ENCODE results near the gene LAMB4. TPM values are rescaled to one million over a fixed set of nuclear protein-coding genes. Genes with fewer than 3 reads are reported as not detected.

The LAMB4 gene
- total RNA-seq, 3 donors from 2014 or later (not counting 1 experiment from before 2014, with no cell fraction given) = not detected

DNA sequence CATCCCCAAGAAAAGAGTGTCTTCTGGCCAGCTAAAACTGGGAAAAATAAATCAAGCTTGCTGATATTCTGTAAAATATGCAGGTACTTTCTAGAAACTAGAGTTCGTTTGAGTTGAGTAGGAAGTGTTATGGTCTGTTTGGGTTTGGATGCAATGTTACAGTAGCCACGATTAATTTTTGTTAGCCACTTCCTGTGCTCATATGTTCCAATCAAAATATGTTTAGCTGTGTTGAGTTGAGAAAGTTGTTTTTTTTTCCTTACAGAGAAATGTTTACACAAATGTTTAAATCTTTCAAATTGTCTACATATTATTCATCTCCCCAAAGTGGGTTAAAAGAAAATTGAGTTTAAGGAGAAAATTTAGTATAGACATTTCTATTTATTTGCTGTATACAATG lies 115.9 kb downstream of the LAMB4 start:
- H3K36me3 Mint-ChIP-seq = no peaks in the 10 kb centered on the region

DNA sequence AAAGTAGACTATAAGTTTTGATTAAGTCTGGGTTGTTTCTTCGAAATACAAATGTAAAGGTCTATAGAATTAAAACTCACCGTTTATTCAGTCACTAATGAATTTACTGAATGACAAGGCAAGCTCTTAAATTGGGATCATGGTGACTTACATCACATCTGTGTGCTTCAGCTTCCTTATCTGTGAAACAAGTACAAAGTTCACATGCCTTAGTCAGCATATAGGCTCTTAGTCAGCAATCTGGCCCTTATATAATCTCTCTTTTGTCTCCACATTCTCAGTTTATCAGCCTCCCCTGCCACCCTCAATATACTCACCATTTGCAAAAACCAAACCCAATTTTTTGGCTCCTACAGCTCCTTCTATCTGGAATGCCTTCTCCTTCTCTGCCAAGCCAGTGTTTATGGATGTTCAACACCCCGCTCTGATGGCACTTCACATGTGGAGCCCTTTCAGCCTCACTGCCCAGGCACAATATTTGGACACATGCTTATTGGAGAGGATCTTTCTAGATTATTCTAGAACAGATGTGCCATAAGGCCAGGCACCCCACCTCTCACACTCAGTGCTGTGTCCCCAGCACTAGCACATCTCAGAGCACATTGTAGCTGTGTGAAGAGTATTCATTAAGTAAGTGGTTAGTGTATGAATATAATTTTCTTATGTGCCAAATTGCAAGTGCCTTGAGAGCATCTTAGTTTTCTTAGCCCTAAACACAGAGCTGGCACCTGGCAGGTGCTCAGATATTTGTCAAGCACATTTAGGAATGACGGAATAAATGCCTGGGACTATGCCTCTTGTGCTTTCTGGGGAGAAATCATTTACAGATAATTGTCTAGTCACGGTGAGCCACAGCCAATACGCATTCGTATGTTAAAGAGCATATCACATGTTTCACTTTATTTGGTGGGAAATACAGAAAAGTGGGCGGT lies 117.4 kb downstream of the LAMB4 start:
- H3K4me1 ChIP-seq (ENCODE audit: control insufficient read depth, insufficient read depth, low read length) = no peaks in the 10 kb centered on the region
- no peak overlapping the region for H3K4me3 Mint-ChIP-seq
- H3K9me3 Mint-ChIP-seq = no peaks in the 10 kb centered on the region
- no peak overlapping the region for H3K4me3 ChIP-seq (ENCODE audit: low read length)
- H3K36me3 Mint-ChIP-seq = no peaks in the 10 kb centered on the region
- H3K27ac ChIP-seq (ENCODE audit: low read length) = no peak overlapping the region
- WGBS (ENCODE audit: insufficient coverage) = 83% methylated on average over 7 of the region's 8 CpGs
- no peaks in the 10 kb centered on the region for H3K36me3 ChIP-seq (ENCODE audit: control insufficient read depth, insufficient read depth, low read length)
- no peak for TF ChIP-seq CTCF (IDR thresholded peaks at IDR 0.05)
- no peak for ATAC-seq
- peaks cover 4% of the 10 kb centered on the region for H3K27me3 ChIP-seq (ENCODE audit: control insufficient read depth, insufficient read depth, low read length)
- no peak for DNase-seq
- H3K9me3 ChIP-seq (ENCODE audit: control insufficient read depth, insufficient read depth, low read length) = no peaks in the 10 kb centered on the region
- H3K27me3 Mint-ChIP-seq (ENCODE audit: low read depth in 2 of 2) = peaks cover 3 to 9% of the 10 kb centered on the region in 2 donors
- H3K27ac Mint-ChIP-seq = no peak overlapping the region
- intact Hi-C loops (cut with micrococcal nuclease) = no loop called here
- H3K4me1 Mint-ChIP-seq = peaks cover 4 to 5% of the 10 kb centered on the region in 2 donors

More for the DNA sequence above, 115.9 kb downstream of the LAMB4 start:
- peaks cover 4 to 5% of the 10 kb centered on the region in 2 donors for H3K4me1 Mint-ChIP-seq
- no peak overlapping the region for H3K4me3 ChIP-seq (ENCODE audit: low read length)
- no peaks in the 10 kb centered on the region for H3K9me3 Mint-ChIP-seq
- intact Hi-C loops (cut with micrococcal nuclease) = no loop called here
- H3K27me3 ChIP-seq (ENCODE audit: control insufficient read depth, insufficient read depth, low read length) = no peaks in the 10 kb centered on the region
- no peak overlapping the region for H3K4me3 Mint-ChIP-seq
- H3K27me3 Mint-ChIP-seq (ENCODE audit: low read depth in 2 of 2) = peaks cover 4 to 14% of the 10 kb centered on the region in 2 donors
- H3K27ac ChIP-seq (ENCODE audit: low read length) = no peak overlapping the region
- no peak for TF ChIP-seq CTCF (IDR thresholded peaks at IDR 0.05)
- no peaks in the 10 kb centered on the region for H3K36me3 ChIP-seq (ENCODE audit: control insufficient read depth, insufficient read depth, low read length)
- no peaks in the 10 kb centered on the region for H3K9me3 ChIP-seq (ENCODE audit: control insufficient read depth, insufficient read depth, low read length)
- DNase-seq = no peak
- WGBS (ENCODE audit: insufficient coverage) = 21% methylated on average over 1 of the region's 2 CpGs
- H3K4me1 ChIP-seq (ENCODE audit: control insufficient read depth, insufficient read depth, low read length) = no peaks in the 10 kb centered on the region
- no peak for ATAC-seq
- no peak overlapping the region for H3K27ac Mint-ChIP-seq

GRCh38 chr7:108010377-108010776 lies 119.8 kb downstream of the LAMB4 start:
- H3K27me3 Mint-ChIP-seq (ENCODE audit: low read depth in 2 of 2) = peaks cover 13 to 20% of the 10 kb centered on the region in 2 donors
- Histone ChIP-seq H3K4me3 (ENCODE audit: low read length) (no peak overlapping the region), H3K27me3 (ENCODE audit: control insufficient read depth, insufficient read depth, low read length) (peaks cover 4% of the 10 kb centered on the region), H3K4me1 (ENCODE audit: control insufficient read depth, insufficient read depth, low read length) (no peaks in the 10 kb centered on the region), H3K36me3 (ENCODE audit: control insufficient read depth, insufficient read depth, low read length) (no peaks in the 10 kb centered on the region), H3K27ac (ENCODE audit: low read length) (no peak overlapping the region), H3K9me3 (ENCODE audit: control insufficient read depth, insufficient read depth, low read length) (no peaks in the 10 kb centered on the region)
- no peaks in the 10 kb centered on the region for H3K9me3 Mint-ChIP-seq
- H3K4me1 Mint-ChIP-seq = peaks cover 4 to 5% of the 10 kb centered on the region in 2 donors
- no peak overlapping the region for H3K27ac Mint-ChIP-seq
- TF ChIP-seq CTCF (IDR thresholded peaks at IDR 0.05) = no peak
- ATAC-seq (no peak), DNase-seq (no peak)
- no peaks in the 10 kb centered on the region for H3K36me3 Mint-ChIP-seq
- intact Hi-C loops (cut with micrococcal nuclease) = no loop called here
- no CpG with 5 or more reads among the region's 1 CpG for WGBS (ENCODE audit: insufficient coverage)
- no peak overlapping the region for H3K4me3 Mint-ChIP-seq
